MG63 (cell line): ENCODE data around the gene IL12RB1. TPM values are rescaled to one million over a fixed set of nuclear protein-coding genes. Genes with fewer than 3 reads are reported as not detected.
"Not testable (repeated sequence)": the region's sequence is repeated elsewhere in the genome, so short reads cannot be mapped to it uniquely, and the experiment has no call there.

ENCODE experiments used
- DNase-seq: peaks from one replicate; pipeline ENCODE4 v3.0.0-alpha.2; 2020
- H3K27me3 ChIP-seq: fragments of 250-450 bp; sonication (Bioruptor Pico); 2 replicates; pipeline ENCODE4 v1.5.1; 2020; ENCODE audit warnings: mild to moderate bottlenecking, moderate library complexity
- H3K36me3 ChIP-seq: fragments of 250-450 bp; sonication (Bioruptor Pico); 2 replicates; pipeline ENCODE4 v1.5.1; 2020; ENCODE audit warnings: mild to moderate bottlenecking, moderate library complexity
- H3K4me3 ChIP-seq: fragments of 250-450 bp; sonication (Bioruptor Pico); 2 replicates; pipeline ENCODE4 v1.5.1; 2020; ENCODE audit warnings: mild to moderate bottlenecking, moderate library complexity
- H3K9me3 ChIP-seq: fragments of 250-450 bp; sonication (Bioruptor Pico); 2 replicates; pipeline ENCODE4 v1.5.1; 2020; ENCODE audit warnings: mild to moderate bottlenecking, moderate library complexity
- total RNA-seq: library from RNA; depleted of rRNA; stranded (reverse); fragments of >200 nt; shearing (Covaris generic); gene quantifications from 2 replicates; pipeline ENCODE4 v1.2.3, GENCODE V29; 2014; ENCODE audit warnings: low replicate concordance

IL12RB1 gene
- total RNA-seq, 1 experiment from 2014 or later, result not detected

DNA sequence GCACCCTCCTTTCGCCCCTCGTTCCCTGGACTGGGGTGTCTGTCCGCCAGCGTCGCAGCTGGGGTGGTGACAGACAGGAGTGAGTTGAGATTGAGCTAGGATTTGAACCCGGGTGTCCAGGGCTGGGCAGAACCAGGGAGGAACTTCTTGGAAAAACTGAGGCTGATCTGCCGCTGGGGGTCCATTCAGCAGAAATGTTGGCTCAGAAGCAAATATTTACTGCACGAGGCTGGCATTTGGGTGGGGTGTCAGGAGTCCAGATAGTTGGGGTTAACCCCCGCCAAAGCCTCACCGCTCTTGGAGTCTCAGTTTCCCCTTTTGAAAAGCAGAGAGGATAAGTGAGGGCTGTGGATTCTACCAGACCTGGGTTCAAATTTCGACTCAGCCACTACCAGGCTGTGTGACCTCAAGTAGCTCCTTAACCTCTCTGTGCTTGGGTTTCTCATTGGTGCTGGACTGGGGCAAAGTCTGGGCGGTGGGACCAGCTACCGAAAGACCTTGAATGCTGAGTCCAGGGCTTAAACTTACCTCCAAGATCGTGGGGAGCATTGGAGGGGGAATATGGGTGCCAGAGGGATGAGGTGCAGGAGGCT lies 31.8 kb upstream of the IL12RB1 start:
- DNase-seq, result no peak
- peak overlapping the region; percentile 73 for H3K4me3 ChIP-seq
- peaks cover 2% of the 10 kb centered on the region; the same call in 1 of the 2 replicates for H3K36me3 ChIP-seq
- H3K27me3 ChIP-seq, result no peaks in the 10 kb centered on the region
- no peaks in the 10 kb centered on the region for H3K9me3 ChIP-seq

GRCh38 chr19:18117692-18118378 lies 31.1 kb upstream of the IL12RB1 start:
- peaks cover 2% of the 10 kb centered on the region; the same call in 1 of the 2 replicates for H3K36me3 ChIP-seq
- peak overlapping the region; percentile 73 for H3K4me3 ChIP-seq
- H3K27me3 ChIP-seq, result no peaks in the 10 kb centered on the region
- no peaks in the 10 kb centered on the region for H3K9me3 ChIP-seq
- DNase-seq, result peak; percentile 87

DNA sequence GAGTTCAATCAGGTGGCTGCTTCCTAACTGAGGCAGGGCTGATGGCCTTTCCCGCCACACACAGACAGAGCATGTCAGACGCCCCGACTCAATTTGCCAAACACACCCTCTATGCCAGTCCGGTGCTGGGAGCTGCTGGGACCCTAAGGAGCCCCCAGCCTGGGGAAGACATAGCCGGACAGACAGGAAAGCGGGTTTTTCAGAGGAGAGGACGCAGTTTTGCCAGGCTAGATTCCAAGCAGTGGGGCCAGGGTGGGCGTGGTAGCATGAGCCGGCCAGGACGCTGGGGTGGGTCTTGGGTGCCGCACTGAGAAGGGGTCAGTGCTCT lies 30.6 kb upstream of the IL12RB1 start:
- Histone ChIP-seq H3K9me3 (no peaks in the 10 kb centered on the region), H3K4me3 (peak overlapping the region; percentile 73), H3K36me3 (no peaks in the 10 kb centered on the region), H3K27me3 (no peaks in the 10 kb centered on the region)
- DNase-seq, result no peak

DNA sequence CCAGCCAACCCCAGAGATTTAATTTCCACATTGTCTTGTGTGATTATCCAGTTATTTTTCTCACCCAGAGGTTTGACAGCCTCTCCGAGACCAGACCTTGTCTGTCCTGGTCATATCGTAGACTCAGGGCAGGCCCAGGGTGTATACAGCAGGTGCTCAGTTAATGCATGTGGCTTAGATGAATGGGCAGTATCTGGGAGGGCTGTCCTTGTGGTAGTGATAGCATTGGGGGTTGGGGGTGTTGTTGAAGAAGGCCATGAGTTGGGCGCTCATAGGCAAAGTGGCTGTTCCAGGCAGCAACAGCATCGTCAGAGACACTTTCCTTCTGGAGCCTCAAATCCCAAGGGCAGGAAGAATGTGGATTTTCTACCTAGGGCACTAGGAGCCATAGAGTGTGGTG lies 27.7 kb upstream of the IL12RB1 start:
- Histone ChIP-seq H3K27me3 (no peaks in the 10 kb centered on the region), H3K4me3 (no peak overlapping the region), H3K36me3 (no peaks in the 10 kb centered on the region), H3K9me3 (no peaks in the 10 kb centered on the region)
- no peak for DNase-seq

DNA sequence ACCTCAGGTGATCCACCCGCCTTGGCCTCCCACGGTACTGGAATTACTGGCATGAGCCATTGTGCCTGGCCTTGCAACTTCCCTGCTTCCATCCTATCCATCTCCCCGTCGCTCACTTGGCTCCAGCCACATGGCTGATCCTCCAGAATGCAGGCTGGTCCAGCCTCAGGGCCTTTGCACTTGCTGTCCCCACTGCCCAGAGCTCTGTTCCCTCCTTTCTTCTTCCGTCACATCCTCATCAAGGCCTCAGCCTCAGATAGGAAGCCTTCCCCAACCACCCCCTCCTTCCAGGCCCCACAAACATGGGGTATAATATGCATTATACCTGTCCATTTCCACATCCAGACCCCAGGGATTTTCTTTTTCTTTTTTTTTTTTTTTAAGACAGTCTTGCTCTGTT lies 27.1 kb upstream of the IL12RB1 start:
- no peak for DNase-seq
- H3K27me3 ChIP-seq, result no peaks in the 10 kb centered on the region
- H3K36me3 ChIP-seq, result no peaks in the 10 kb centered on the region
- H3K9me3 ChIP-seq, result no peaks in the 10 kb centered on the region
- H3K4me3 ChIP-seq, result no peak overlapping the region

GRCh38 chr19:18112989-18113478 lies 26.3 kb upstream of the IL12RB1 start:
- peak; percentile 84 for DNase-seq
- no peaks in the 10 kb centered on the region for H3K36me3 ChIP-seq
- no peaks in the 10 kb centered on the region for H3K27me3 ChIP-seq

DNA sequence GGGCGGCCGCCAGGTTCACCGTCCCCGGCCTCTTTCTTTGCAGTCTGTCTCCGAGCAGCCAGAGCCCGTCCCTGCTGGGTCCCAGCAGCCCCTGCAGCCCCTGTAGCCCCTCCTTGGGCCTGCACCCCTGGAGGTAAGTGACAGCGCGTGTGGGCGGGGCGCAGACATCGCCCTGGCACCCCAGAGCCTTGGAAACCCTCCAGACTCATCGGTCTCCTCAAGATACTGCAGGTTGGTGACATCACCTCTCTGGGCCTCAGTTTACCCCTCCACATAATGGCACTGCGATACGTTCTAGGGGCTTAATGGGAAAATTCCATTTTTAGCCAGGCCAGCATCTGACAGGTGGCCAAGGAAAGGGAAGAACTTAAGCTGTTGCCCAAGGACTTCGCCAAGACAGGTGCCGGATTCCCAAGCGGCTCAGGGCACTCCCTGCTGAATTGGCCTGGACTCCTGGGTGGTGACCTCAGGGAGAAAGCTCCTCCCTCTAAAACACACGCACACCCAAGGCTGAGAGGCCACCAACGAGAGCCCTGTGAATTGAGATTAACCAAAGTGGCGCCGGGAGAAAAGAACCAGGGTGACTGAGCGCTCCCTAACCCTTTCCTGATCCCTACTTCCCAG lies 24.0 kb upstream of the IL12RB1 start:
- no peak for DNase-seq
- Histone ChIP-seq H3K4me3 (peak overlapping the region; percentile 49), H3K27me3 (no peaks in the 10 kb centered on the region), H3K36me3 (no peaks in the 10 kb centered on the region), H3K9me3 (no peaks in the 10 kb centered on the region)

More at GRCh38 chr19:18112989-18113478, 26.3 kb upstream of the IL12RB1 start:
- no peak overlapping the region for H3K4me3 ChIP-seq
- H3K9me3 ChIP-seq, result no peaks in the 10 kb centered on the region

DNA sequence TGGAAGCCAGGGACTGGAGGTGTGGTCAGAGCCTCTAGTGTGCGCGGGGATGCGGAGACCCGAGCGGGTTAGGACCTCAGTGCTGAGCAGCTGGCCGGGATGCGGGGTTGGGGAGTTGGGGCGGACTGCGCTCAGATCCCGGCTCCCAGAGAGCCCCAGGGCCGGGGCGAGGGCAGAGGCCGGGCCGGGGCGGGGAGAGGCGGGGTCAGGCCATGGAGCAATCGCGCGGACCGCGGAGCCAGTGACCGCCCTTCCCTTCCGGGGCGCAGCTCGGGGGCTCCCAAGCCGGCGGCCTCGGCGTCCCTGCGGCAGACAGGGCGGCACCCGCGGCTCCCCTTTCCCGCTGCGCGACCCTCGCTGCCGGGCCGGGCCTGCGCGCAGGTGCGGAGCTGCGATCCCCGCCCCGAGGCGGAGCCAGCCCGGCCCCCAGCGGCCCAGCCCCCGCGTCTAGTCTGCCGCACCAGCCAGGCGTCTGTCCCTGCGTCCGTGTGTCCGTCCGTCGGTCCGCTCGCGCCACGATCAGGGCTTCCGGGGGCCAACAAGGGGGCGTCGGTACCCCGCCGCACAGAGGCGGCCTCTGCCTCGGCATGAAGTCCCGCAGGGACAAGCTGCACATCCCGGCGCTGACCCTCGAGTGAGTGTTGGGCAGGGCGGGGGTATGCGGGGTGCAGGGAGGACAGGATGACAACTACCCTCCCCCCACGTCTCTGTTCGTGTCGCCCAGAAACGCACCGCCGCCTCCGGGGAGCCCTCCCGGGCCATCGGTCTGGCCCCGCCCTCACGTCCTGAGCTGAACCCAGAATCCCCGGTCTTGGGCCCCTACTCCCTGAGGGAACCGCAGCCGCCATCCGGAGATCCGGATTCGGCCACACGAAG lies 23.2 kb upstream of the IL12RB1 start:
- no peaks in the 10 kb centered on the region for H3K27me3 ChIP-seq
- H3K4me3 ChIP-seq, result peak overlapping the region; percentile 49
- no peaks in the 10 kb centered on the region for H3K9me3 ChIP-seq
- H3K36me3 ChIP-seq, result no peaks in the 10 kb centered on the region
- peak; percentile 33 for DNase-seq

DNA sequence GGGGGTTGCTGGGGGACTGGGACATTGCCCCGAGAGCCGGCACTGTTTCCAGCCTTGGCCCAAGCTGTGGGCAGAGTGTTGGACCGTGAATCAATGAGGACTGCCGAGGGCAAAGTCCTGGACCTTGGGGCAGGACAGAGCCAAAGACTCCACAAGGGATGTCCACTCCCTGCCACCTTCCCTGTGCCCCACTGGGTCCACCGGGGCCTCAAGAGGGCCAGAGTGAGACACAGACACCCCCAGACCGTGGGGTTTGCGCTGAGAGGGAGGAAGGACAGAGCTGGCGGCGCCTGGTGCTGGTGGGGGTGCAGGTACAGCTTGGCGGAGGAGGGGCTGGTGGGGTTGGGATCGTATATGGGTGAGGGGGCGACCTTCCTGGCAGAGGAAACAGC lies 22.6 kb upstream of the IL12RB1 start:
- no peak for DNase-seq
- Histone ChIP-seq H3K9me3 (no peaks in the 10 kb centered on the region), H3K4me3 (peak overlapping the region; percentile 49; the same call in 1 of the 2 replicates), H3K36me3 (no peaks in the 10 kb centered on the region), H3K27me3 (no peaks in the 10 kb centered on the region)

DNA sequence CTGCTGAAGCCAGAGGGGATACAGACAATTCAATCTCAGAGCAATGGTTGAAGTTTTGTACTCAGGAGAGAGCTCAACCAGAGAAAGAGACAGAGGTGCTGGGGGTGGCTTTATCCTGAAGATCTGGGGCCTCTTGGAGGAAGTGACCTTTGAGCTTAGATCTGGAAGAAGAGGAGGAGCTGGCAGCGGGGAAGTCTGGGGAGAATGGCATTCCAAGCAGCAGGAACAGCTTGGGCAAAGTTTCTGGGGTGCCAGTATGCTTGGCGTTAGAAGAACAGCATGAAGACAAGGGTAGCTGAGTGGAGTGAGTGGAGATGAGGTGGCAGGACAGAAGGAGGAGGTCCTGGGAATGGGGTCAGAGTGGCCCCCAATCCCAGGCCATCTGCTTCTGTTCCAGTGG lies 22.2 kb upstream of the IL12RB1 start:
- H3K36me3 ChIP-seq, result no peaks in the 10 kb centered on the region
- H3K4me3 ChIP-seq, result no peak overlapping the region
- no peaks in the 10 kb centered on the region for H3K9me3 ChIP-seq
- DNase-seq, result no peak
- H3K27me3 ChIP-seq, result no peaks in the 10 kb centered on the region

- no peaks in the 10 kb centered on the region for H3K36me3 ChIP-seq
- no peak for DNase-seq
- H3K4me3 ChIP-seq, result no peak overlapping the region
- no peaks in the 10 kb centered on the region for H3K27me3 ChIP-seq
- no peaks in the 10 kb centered on the region for H3K9me3 ChIP-seq
Observed at GRCh38 chr19:18107235-18107634, 20.5 kb upstream of the IL12RB1 start.

- not testable (repeated sequence) for H3K9me3 ChIP-seq, DNase-seq, H3K36me3 ChIP-seq, H3K4me3 ChIP-seq, H3K27me3 ChIP-seq
Observed at GRCh38 chr19:18105259-18105658, 18.5 kb upstream of the IL12RB1 start.

DNA sequence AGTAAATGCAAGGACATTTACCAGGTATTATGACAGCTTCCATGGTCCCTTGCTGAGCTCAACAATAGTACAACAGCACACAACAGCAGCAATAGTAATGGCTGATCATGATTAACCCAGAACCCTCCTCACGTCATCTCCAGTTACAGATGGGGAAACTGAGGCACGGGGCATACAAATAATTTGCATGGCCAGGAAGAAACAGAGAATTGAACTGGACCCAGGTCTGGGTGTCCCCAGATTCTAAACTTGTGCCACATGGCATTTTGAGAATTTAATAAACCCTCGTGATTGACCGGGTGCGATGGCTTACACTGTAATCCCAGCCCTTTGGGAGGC lies 18.0 kb upstream of the IL12RB1 start:
- H3K9me3 ChIP-seq, result no peaks in the 10 kb centered on the region
- no peak for DNase-seq
- H3K4me3 ChIP-seq, result peak overlapping the region; percentile 48
- no peaks in the 10 kb centered on the region for H3K36me3 ChIP-seq
- no peaks in the 10 kb centered on the region for H3K27me3 ChIP-seq

DNA sequence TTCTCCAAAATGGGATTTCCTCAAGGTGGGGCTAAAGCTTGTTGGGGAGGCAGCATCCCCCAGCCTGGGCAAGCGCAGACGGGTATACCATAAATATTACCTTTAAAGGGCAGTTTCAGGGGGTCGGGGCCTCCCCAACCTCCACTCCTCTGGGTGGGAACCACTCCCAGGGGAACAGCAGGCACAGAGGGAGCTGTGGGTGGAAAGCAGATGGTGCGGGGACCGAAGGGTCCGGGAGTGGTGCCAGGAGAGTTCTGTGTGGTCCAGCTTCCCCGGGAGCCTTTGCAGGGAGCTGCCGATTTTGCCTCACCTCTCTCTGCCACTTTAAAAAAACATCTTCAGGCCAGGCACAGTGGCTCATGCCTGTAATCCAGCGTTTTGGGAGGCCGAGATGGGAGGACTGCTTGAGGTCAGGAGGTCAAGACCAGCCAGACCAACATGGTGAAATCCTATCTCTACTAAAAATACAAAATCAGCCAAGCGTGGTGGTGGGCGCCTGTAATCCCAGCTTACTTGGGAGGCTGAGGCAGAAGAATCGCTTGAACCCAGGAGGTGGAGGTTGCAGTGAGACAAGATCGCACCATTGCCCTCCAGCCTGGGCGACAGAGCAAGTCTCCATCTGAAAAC lies 16.3 kb upstream of the IL12RB1 start:
- Histone ChIP-seq H3K4me3 (no peak overlapping the region), H3K9me3 (no peaks in the 10 kb centered on the region), H3K36me3 (no peaks in the 10 kb centered on the region), H3K27me3 (no peaks in the 10 kb centered on the region; the same call in 1 of the 2 replicates)
- no peak for DNase-seq

GRCh38 chr19:18101268-18101667 lies 14.5 kb upstream of the IL12RB1 start:
- no peaks in the 10 kb centered on the region; the same call in 1 of the 2 replicates for H3K27me3 ChIP-seq
- no peaks in the 10 kb centered on the region for H3K36me3 ChIP-seq
- peak; percentile 46 for DNase-seq
- H3K9me3 ChIP-seq, result no peaks in the 10 kb centered on the region
- H3K4me3 ChIP-seq, result no peak overlapping the region

DNA sequence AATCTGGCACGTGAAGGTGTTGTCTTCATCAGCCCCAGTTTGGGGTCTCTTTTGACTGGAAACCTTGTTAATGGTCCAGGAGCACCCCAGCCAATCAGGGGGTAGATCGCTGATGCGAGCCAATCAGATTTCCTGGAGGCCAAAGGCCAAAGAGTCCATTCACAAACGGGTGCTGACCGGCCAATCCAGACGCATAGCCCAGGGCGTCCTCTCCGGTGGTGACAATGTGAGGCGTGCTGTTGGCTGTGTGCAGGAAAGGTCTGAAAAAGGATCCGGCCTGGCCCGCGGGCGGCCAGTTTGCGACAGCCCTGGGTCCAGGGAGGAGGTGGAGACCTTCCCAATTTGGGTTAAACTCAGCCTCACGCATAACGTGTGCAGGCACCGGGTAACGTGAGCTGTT lies 14.0 kb upstream of the IL12RB1 start:
- Histone ChIP-seq H3K4me3 (no peak overlapping the region), H3K27me3 (no peaks in the 10 kb centered on the region; the same call in 1 of the 2 replicates)
- no peak for DNase-seq

DNA sequence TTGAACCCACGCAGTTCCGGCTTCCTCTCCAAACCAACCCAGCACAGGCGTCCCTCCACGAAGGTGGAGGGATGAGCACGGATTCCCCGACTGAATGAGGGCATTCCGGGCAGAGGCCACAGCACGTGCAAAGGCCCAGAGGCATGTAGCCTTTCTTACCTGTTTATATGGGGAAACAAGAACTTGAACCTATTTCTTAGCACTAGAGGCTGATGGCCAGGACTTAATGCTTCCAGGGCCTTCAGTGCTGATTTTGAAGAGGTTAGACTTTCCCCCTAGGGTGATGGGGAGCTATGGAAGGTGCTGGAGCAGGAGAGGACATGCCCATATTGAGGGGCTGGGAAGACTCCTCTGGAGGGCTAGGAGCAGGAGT lies 12.9 kb upstream of the IL12RB1 start:
- Histone ChIP-seq H3K36me3 (no peaks in the 10 kb centered on the region), H3K27me3 (no peaks in the 10 kb centered on the region; the same call in 1 of the 2 replicates), H3K9me3 (no peaks in the 10 kb centered on the region), H3K4me3 (no peak overlapping the region)
- DNase-seq, result no peak

More for the DNA sequence above, 14.0 kb upstream of the IL12RB1 start:
- Histone ChIP-seq H3K9me3 (no peaks in the 10 kb centered on the region), H3K36me3 (no peaks in the 10 kb centered on the region)
